A673 (cell line): ENCODE measurements around the gene NOL9.

Source experiments
- EZH2 ChIP-seq: fragments of 200-600 bp; sonication (generic); IDR thresholded peaks from 2 replicates; pipeline ENCODE4 v1.6.1; 2017; ENCODE audit warnings: borderline replicate concordance, low read depth, mild to moderate bottlenecking, mixed read lengths, antibody characterized with exemption, low read length; ENCODE audit not compliant: poor library complexity, severe bottlenecking
- TF ChIP-seq, protein P1 (sequence below): fragments of 300-800, 200-600 bp; sonication (generic); conservative IDR thresholded peaks from 2 replicates; pipeline ENCODE4 v1.5.1; 2017; ENCODE audit warnings: low read depth, mild to moderate bottlenecking, antibody characterized with exemption, low read length, moderate library complexity, mixed read lengths

DNA sequence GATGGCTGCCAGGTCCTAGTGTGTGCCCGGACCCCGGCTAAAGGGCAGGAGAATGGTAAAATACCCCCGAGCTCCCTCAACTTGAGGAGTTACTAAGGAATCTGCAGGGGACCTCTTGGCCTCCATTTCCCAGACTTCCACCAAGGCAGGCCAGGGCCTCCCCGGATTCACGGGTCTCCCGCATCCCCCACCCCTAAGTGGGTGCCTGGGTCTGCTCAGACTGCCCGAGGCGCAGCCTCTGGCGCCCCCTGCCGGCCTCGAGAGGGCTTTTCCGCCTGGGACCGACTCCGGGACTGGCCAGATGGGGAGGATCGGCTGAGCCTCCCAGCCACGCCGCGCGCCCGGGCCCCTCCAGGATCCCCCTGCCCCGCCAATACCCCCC lies 64.5 kb downstream of the NOL9 start:
- TF ChIP-seq, protein P1, sequence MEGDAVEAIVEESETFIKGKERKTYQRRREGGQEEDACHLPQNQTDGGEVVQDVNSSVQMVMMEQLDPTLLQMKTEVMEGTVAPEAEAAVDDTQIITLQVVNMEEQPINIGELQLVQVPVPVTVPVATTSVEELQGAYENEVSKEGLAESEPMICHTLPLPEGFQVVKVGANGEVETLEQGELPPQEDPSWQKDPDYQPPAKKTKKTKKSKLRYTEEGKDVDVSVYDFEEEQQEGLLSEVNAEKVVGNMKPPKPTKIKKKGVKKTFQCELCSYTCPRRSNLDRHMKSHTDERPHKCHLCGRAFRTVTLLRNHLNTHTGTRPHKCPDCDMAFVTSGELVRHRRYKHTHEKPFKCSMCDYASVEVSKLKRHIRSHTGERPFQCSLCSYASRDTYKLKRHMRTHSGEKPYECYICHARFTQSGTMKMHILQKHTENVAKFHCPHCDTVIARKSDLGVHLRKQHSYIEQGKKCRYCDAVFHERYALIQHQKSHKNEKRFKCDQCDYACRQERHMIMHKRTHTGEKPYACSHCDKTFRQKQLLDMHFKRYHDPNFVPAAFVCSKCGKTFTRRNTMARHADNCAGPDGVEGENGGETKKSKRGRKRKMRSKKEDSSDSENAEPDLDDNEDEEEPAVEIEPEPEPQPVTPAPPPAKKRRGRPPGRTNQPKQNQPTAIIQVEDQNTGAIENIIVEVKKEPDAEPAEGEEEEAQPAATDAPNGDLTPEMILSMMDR, result peak; percentile 95
- no peak for TF ChIP-seq EZH2
